Liver (tissue), 9 donors: ENCODE data around the gene DYRK1A. TPM values are rescaled to one million over a fixed set of nuclear protein-coding genes. Genes with fewer than 3 reads are reported as not detected.

Experiments used
- DNase-seq: peaks from one replicate; pipeline ENCODE4 v3.0.0-alpha.2; 2017; ENCODE audit warnings: low spot score
- H3K27ac ChIP-seq, 2 donors: one replicate each; pipeline ENCODE4 v1.7.0; 2013; ENCODE audit warnings: inconsistent platforms in 2 of 2, low read length in 2 of 2, control low read depth in 1 of 2, low read depth in 1 of 2, mild to moderate bottlenecking in 1 of 2
- H3K27me3 ChIP-seq, 4 donors: one replicate each; pipeline versions ENCODE4 v1.6.1 to v1.7.0; 2013; ENCODE audit warnings: low read length in 3 of 4, inconsistent platforms in 1 of 4, mild to moderate bottlenecking in 1 of 4, moderate library complexity in 1 of 4; ENCODE audit not compliant: control insufficient read depth in 4 of 4, insufficient read depth in 4 of 4
- H3K36me3 ChIP-seq, 4 donors: one replicate each; pipeline versions ENCODE4 v1.6.1 to v1.7.0; 2013; ENCODE audit warnings: low read length in 3 of 4, mild to moderate bottlenecking in 3 of 4, low read depth in 1 of 4, moderate library complexity in 1 of 4; ENCODE audit not compliant: control insufficient read depth in 4 of 4, insufficient read depth in 3 of 4
- H3K4me1 ChIP-seq, 4 donors: one replicate each; pipeline versions ENCODE4 v1.6.1 to v1.7.0; 2013; ENCODE audit warnings: low read length in 3 of 4, mild to moderate bottlenecking in 3 of 4, moderate library complexity in 1 of 4; ENCODE audit not compliant: control insufficient read depth in 4 of 4, insufficient read depth in 4 of 4
- H3K4me3 ChIP-seq, 3 donors: one replicate each; pipeline versions ENCODE4 v1.6.1 to v1.7.0; 2013; ENCODE audit warnings: low read length in 3 of 3, control low read depth in 1 of 3, low read depth in 1 of 3, mild to moderate bottlenecking in 1 of 3
- H3K9ac ChIP-seq, 2 donors: one replicate each; pipeline ENCODE4 v1.7.0; 2013; ENCODE audit warnings: low read length in 2 of 2, mild to moderate bottlenecking in 2 of 2, moderate library complexity in 2 of 2, control low read depth in 1 of 2, low read depth in 1 of 2
- H3K9me3 ChIP-seq, 4 donors: one replicate each; pipeline versions ENCODE4 v1.6.1 to v1.7.0; 2013; ENCODE audit warnings: low read length in 3 of 4; ENCODE audit not compliant: control insufficient read depth in 4 of 4
- EGR1 ChIP-seq, 2 donors: IDR thresholded peaks; 2 replicates each; pipeline ENCODE4 v1.6.1; 2016 to 2018; ENCODE audit warnings: antibody characterized with exemption in 2 of 2, low read depth in 2 of 2
- FOXA1 ChIP-seq: IDR thresholded peaks from 2 replicates; pipeline ENCODE4 v1.6.1; 2016; ENCODE audit warnings: antibody characterized with exemption
- FOXA2 ChIP-seq: IDR thresholded peaks from 2 replicates; pipeline ENCODE4 v1.6.1; 2016; ENCODE audit warnings: antibody characterized with exemption
- GABPA ChIP-seq, 2 donors: IDR thresholded peaks in 1 of 2; conservative IDR thresholded peaks in 1 of 2; 2 replicates each; pipeline ENCODE4 v1.6.1; 2016; ENCODE audit warnings: antibody characterized with exemption in 2 of 2, mild to moderate bottlenecking in 1 of 2, moderate library complexity in 1 of 2
- HNF4G ChIP-seq: IDR thresholded peaks from 2 replicates; pipeline ENCODE4 v1.6.1; 2016; ENCODE audit warnings: antibody characterized with exemption
- NR2F2 ChIP-seq: IDR thresholded peaks from 2 replicates; pipeline ENCODE4 v1.6.1; 2016; ENCODE audit warnings: antibody characterized with exemption
- RXRA ChIP-seq, 2 donors: IDR thresholded peaks; 2 replicates each; pipeline ENCODE4 v1.6.1; 2017 to 2018; ENCODE audit warnings: antibody characterized with exemption in 2 of 2, mild to moderate bottlenecking in 1 of 2
- SP1 ChIP-seq: IDR thresholded peaks from 2 replicates; pipeline ENCODE4 v1.6.1; 2018; ENCODE audit warnings: antibody characterized with exemption, mild to moderate bottlenecking
- TAF1 ChIP-seq: conservative IDR thresholded peaks from 2 replicates; pipeline ENCODE4 v1.6.1; 2016; ENCODE audit warnings: antibody characterized with exemption, mild to moderate bottlenecking
- YY1 ChIP-seq: IDR thresholded peaks from 2 replicates; pipeline ENCODE4 v1.6.1; 2016; ENCODE audit warnings: antibody characterized with exemption, mild to moderate bottlenecking
- WGBS: extraction: QIAGEN DNeasy Blood & Tissue Kit; methylation state at CpG from one replicate; pipeline ENCODE4 v1.1.7; 2013; 5-methylcytosine and 5-hydroxymethylcytosine counted together
- polyA plus RNA-seq, 2 donors: library from polyadenylated mRNA; stranded (reverse) in 1 of 2; unstranded in 1 of 2; fragments of 200-250 nt in 1 of 2; fragments of >200 nt in 1 of 2; fragmentation: Nextera tagmentation in 1 of 2; extraction: Ambion mirVana in 1 of 2; gene quantifications; one replicate each; pipeline versions ENCODE4 v1.2.1 to v1.2.3, GENCODE V29; 2013 to 2015
- total RNA-seq, 2 donors: library from RNA; depleted of rRNA; stranded (reverse); fragments of >200 nt; gene quantifications; one replicate each; pipeline ENCODE4 v1.2.3, GENCODE V29; 2014
- TF ChIP-seq, protein P1 (sequence below): IDR thresholded peaks from 2 replicates; pipeline ENCODE4 v1.6.1; 2016; ENCODE audit warnings: antibody characterized with exemption, mild to moderate bottlenecking
- TF ChIP-seq, protein P2 (sequence below): IDR thresholded peaks from 2 replicates; pipeline ENCODE4 v1.6.1; 2016; ENCODE audit warnings: antibody characterized with exemption
- TF ChIP-seq, protein P3 (sequence below): IDR thresholded peaks from 2 replicates; pipeline ENCODE4 v1.6.1; 2016; ENCODE audit warnings: antibody characterized with exemption
- TF ChIP-seq, protein P4 (sequence below): fragments of 150-350 bp; IDR thresholded peaks from 2 replicates; pipeline ENCODE4 v1.5.1; 2017; ENCODE audit warnings: improper control_type of control experiment, low read depth, low read length; ENCODE audit not compliant: missing input control
- TF ChIP-seq, protein P5 (sequence below): IDR thresholded peaks from 2 replicates; pipeline ENCODE4 v1.6.1; 2016; ENCODE audit warnings: antibody characterized with exemption
- donor health status: healthy.
- donor health status: healthy.
- donor health status: healthy.
- donor health status: healthy.
- donor health status: healthy.

Gene DYRK1A
- total and polyA plus RNA-seq, 4 donors: 5.1 to 58.3 (median 22.9) TPM

DNA sequence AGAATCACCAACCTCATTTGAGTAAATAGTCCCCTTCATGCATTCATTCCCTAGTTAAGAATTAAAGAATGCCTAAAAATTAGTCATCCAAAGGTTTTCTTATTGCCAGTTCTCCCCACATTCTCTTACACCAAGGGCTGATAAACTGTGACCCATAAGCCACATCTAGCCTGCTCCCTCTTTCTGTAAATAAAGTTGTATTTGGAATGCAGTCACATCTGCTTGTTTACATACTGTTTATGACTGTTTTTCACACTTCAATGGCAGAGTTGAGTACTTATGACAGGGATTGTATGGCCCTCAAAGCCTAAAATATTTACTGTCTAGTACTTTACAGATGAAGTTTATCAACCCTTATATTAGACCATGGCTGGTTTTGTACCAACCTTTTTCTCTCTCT lies 16.1 kb upstream of the DYRK1A start:
- Histone ChIP-seq H3K9ac (no peak overlapping the region), H3K9me3 (peaks cover 0 to 25% (median 1%) of the 10 kb centered on the region in 4 donors), H3K27ac (no peak overlapping the region), H3K4me1 (no peaks in the 10 kb centered on the region), H3K4me3 (no peak overlapping the region), H3K36me3 (peaks cover 0 to 2% (median 0%) of the 10 kb centered on the region in 4 donors), H3K27me3 (no peaks in the 10 kb centered on the region)
- no peak for DNase-seq
- TF ChIP-seq RXRA (IDR thresholded peaks at IDR 0.05): no peak

DNA sequence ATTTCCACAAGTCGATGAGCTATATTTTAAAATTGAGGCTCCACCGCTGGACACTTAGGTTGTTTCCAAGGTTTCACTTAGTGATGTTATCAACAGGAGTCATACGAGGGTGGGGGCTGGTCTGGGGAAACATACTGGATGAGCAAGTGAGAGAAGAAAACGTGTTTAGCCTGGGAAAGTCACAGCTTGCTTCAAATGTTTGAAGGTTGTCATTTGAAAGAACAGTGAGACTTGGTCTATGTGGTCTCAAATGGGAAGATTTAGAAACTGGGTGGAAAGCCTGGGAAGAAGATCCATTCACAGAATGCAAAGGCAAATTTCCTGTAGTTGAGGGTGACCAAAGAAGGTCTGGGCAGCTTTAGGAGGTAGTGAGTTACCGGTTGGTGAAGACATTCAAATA lies 9.9 kb upstream of the DYRK1A start:
- Histone ChIP-seq H3K27ac (no peak overlapping the region), H3K36me3 (no peaks in the 10 kb centered on the region), H3K9ac (no peak overlapping the region), H3K27me3 (no peaks in the 10 kb centered on the region), H3K9me3 (no peaks in the 10 kb centered on the region), H3K4me3 (no peak overlapping the region), H3K4me1 (peaks cover 0 to 2% (median 0%) of the 10 kb centered on the region in 4 donors)
- TF ChIP-seq HNF4G (no peak), NR2F2 (no peak), EGR1 (IDR thresholded peaks at IDR 0.05; ENCODE audit: low read depth in 2 of 2) (no peak), YY1 (no peak), GABPA (IDR thresholded peaks at IDR 0.05 in 1 of 2, conservative IDR thresholded peaks at IDR 0.05 in 1 of 2) (no peak), TAF1 (no peak), FOXA1 (no peak), SP1 (no peak), RXRA (IDR thresholded peaks at IDR 0.05) (no peak)
- TF ChIP-seq, protein P1, sequence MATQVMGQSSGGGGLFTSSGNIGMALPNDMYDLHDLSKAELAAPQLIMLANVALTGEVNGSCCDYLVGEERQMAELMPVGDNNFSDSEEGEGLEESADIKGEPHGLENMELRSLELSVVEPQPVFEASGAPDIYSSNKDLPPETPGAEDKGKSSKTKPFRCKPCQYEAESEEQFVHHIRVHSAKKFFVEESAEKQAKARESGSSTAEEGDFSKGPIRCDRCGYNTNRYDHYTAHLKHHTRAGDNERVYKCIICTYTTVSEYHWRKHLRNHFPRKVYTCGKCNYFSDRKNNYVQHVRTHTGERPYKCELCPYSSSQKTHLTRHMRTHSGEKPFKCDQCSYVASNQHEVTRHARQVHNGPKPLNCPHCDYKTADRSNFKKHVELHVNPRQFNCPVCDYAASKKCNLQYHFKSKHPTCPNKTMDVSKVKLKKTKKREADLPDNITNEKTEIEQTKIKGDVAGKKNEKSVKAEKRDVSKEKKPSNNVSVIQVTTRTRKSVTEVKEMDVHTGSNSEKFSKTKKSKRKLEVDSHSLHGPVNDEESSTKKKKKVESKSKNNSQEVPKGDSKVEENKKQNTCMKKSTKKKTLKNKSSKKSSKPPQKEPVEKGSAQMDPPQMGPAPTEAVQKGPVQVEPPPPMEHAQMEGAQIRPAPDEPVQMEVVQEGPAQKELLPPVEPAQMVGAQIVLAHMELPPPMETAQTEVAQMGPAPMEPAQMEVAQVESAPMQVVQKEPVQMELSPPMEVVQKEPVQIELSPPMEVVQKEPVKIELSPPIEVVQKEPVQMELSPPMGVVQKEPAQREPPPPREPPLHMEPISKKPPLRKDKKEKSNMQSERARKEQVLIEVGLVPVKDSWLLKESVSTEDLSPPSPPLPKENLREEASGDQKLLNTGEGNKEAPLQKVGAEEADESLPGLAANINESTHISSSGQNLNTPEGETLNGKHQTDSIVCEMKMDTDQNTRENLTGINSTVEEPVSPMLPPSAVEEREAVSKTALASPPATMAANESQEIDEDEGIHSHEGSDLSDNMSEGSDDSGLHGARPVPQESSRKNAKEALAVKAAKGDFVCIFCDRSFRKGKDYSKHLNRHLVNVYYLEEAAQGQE: no peak
- TF ChIP-seq, protein P2, sequence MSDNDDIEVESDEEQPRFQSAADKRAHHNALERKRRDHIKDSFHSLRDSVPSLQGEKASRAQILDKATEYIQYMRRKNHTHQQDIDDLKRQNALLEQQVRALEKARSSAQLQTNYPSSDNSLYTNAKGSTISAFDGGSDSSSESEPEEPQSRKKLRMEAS: no peak
- TF ChIP-seq, protein P3, sequence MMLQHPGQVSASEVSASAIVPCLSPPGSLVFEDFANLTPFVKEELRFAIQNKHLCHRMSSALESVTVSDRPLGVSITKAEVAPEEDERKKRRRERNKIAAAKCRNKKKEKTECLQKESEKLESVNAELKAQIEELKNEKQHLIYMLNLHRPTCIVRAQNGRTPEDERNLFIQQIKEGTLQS: no peak
- TF ChIP-seq, protein P4, sequence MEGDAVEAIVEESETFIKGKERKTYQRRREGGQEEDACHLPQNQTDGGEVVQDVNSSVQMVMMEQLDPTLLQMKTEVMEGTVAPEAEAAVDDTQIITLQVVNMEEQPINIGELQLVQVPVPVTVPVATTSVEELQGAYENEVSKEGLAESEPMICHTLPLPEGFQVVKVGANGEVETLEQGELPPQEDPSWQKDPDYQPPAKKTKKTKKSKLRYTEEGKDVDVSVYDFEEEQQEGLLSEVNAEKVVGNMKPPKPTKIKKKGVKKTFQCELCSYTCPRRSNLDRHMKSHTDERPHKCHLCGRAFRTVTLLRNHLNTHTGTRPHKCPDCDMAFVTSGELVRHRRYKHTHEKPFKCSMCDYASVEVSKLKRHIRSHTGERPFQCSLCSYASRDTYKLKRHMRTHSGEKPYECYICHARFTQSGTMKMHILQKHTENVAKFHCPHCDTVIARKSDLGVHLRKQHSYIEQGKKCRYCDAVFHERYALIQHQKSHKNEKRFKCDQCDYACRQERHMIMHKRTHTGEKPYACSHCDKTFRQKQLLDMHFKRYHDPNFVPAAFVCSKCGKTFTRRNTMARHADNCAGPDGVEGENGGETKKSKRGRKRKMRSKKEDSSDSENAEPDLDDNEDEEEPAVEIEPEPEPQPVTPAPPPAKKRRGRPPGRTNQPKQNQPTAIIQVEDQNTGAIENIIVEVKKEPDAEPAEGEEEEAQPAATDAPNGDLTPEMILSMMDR: no peak
- no peak for DNase-seq
- 73% methylated on average over 5 of the region's 5 CpGs for WGBS

DNA sequence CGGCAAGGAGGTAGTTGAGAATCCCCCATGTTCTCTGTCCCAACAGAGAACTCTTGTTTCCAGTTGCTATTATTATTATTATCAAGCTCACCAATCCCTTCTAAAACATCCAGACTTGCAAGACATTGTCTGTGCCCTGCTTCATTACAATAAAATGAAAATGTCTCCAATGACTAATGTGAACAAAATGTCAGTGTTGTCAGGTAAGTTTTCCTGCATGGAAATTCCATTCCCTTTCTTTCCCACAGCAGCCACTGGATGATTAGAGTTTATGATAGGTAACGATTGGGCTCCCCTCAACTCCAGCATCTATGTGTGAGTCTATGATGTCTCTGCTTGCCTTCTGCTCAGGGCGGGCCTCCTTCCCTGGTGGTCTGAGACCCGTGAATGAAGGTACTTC lies 8.9 kb upstream of the DYRK1A start:
- H3K36me3 ChIP-seq: no peaks in the 10 kb centered on the region
- H3K27me3 ChIP-seq: no peaks in the 10 kb centered on the region
- peaks cover 0 to 2% (median 0%) of the 10 kb centered on the region in 4 donors for H3K4me1 ChIP-seq
- DNase-seq: no peak
- H3K27ac ChIP-seq: no peak overlapping the region
- H3K4me3 ChIP-seq: no peak overlapping the region
- no peaks in the 10 kb centered on the region for H3K9me3 ChIP-seq
- H3K9ac ChIP-seq: no peak overlapping the region
- TF ChIP-seq, protein P5, sequence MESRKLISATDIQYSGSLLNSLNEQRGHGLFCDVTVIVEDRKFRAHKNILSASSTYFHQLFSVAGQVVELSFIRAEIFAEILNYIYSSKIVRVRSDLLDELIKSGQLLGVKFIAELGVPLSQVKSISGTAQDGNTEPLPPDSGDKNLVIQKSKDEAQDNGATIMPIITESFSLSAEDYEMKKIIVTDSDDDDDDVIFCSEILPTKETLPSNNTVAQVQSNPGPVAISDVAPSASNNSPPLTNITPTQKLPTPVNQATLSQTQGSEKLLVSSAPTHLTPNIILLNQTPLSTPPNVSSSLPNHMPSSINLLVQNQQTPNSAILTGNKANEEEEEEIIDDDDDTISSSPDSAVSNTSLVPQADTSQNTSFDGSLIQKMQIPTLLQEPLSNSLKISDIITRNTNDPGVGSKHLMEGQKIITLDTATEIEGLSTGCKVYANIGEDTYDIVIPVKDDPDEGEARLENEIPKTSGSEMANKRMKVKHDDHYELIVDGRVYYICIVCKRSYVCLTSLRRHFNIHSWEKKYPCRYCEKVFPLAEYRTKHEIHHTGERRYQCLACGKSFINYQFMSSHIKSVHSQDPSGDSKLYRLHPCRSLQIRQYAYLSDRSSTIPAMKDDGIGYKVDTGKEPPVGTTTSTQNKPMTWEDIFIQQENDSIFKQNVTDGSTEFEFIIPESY: no peak
- no peak for TF ChIP-seq FOXA2
- no peak for TF ChIP-seq TAF1
- no peak for TF ChIP-seq RXRA (IDR thresholded peaks at IDR 0.05)
- TF ChIP-seq NR2F2: no peak
- no peak for TF ChIP-seq EGR1 (IDR thresholded peaks at IDR 0.05; ENCODE audit: low read depth in 2 of 2)
- TF ChIP-seq GABPA (IDR thresholded peaks at IDR 0.05 in 1 of 2, conservative IDR thresholded peaks at IDR 0.05 in 1 of 2): no peak
- no peak for TF ChIP-seq YY1
- 80% methylated on average over 4 of the region's 4 CpGs for WGBS
